GM18951 (cell line): Measurements from ENCODE around the gene ADGRB3.

Source experiments
- POLR2A ChIP-seq: IDR thresholded peaks from 4 replicates; pipeline ENCODE4 v1.6.1; 2011; ENCODE audit warnings: mild to moderate bottlenecking; ENCODE audit not compliant: insufficient read length, insufficient read depth; ENCODE audit errors: extremely low read depth
- in situ Hi-C: fragments of 300-500 bp; cut with MboI; formaldehyde crosslinking; loops from one replicate; pipeline ENCODE4 v1.12.0; 2022; ENCODE audit warnings: low sequenced_read_pairs, mixed read lengths, inconsistent platforms; ENCODE audit not compliant: unreplicated experiment

Gene ADGRB3

DNA sequence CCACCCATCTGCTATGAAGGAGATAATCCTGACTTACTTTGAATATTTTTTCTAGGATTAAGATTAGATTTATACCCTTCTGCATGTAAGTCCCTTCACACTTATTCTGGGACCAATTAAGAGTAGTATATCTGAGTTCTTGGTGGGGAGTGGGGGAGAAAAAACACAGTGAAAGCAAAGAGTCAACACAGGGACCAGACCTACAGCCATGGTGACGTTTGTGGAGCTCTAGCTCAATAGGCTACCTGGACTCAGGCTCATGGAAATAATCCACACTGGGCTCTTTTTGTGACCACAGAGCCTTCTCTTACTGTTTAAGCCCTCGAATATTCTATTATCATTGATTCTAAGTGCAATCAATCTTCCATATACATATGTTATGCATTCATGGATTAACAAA lies 670.4 kb downstream of the ADGRB3 start:
- TF ChIP-seq POLR2A, result no peak
- in situ Hi-C loops, result no loop called here

DNA sequence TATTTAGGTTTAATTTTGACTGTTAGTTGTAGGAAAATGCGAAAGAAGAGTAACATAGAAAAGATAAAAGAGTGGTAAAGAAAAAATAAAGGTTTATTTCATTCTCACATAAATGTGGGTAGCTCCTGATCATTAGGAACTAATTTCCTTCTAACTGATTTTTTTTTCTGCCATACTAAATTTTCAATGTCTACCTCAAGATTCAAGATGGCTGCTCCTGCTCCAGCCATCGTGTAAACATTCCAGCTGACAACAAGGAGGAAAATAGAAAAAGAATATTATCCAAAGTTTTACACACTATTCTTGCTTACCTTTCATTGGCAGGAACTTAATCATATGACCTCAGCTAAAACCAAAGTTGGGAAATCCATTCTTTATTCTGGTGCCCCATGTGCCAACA lies 673.5 kb downstream of the ADGRB3 start:
- no peak for TF ChIP-seq POLR2A
- in situ Hi-C loops, result no loop called here

DNA sequence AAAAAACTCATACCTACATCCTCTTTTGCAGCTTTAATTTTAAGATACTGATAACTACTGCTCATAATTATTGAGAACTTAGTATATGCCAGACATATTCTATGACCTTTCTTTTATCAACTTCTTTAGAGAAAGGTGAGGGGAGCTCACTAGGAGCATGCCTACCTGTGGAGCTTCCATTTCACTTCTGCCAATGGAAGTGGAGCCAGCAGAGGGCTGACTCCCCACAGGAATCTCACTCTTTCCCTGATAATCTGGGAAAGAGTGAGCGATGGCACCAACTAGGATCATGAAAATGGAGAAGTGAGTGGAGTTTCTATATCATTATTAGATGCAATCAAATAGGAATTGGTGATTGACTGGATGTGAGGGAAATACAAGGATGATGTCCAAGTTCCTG lies 676.8 kb downstream of the ADGRB3 start:
- in situ Hi-C loops, result no loop called here
- no peak for TF ChIP-seq POLR2A

DNA sequence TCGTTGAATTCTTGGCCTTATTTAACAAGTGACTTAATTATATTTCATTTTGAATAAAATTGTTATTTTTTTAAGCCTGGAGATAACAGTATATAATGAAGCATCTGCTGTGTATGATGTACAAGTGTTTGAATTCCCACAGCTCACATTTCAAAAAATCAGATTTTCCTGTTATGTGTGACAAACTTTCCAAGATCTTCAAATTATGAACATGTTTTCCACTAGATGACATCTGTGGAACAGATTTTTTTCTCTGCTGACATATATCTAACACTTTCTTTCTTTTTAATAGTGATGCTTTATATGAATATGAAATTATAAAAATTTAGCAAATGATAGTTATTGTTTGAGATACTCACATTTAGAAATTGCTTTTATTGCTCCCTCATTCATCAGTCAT lies 678.9 kb downstream of the ADGRB3 start:
- in situ Hi-C loops, result no loop called here
- TF ChIP-seq POLR2A, result no peak

DNA sequence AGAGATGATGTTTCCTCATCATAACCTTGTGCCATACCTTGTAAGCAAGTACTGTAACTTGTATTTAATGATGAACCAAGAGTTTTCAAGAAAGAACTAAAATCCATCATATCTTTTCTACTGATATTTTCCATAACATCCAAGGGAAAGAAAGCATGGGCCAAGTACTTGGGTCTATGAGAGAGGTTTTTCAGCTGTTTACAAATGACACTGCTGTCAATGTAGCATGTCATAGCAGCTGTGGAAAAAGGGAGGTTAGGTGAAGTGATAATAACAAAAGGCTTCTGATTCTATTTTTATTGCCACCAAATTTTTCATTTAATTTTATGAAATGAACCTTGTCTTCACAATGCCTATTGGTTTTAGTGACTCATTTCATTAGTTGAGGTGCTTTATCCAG lies 679.4 kb downstream of the ADGRB3 start:
- in situ Hi-C loops, result no loop called here
- no peak for TF ChIP-seq POLR2A

DNA sequence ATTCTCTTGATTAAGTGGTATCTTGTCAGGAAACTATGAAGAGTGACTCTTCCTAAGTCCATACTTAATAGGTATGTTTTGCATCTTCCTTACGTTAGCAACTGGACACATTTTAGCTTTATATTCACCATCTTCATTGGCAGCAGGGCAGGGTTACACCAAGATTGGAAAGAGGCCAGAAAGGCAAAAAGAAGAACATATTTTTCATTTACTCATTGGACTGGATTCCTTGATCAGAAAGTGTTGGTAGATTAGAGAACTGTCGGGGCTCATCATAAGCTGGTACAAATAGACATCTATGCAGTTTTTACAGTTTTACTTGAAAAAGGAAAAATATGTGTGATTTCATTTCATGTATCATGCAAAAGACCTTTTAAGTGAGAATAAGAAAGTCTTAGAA lies 696.8 kb downstream of the ADGRB3 start:
- TF ChIP-seq POLR2A, result no peak
- in situ Hi-C loops, result no loop called here

DNA sequence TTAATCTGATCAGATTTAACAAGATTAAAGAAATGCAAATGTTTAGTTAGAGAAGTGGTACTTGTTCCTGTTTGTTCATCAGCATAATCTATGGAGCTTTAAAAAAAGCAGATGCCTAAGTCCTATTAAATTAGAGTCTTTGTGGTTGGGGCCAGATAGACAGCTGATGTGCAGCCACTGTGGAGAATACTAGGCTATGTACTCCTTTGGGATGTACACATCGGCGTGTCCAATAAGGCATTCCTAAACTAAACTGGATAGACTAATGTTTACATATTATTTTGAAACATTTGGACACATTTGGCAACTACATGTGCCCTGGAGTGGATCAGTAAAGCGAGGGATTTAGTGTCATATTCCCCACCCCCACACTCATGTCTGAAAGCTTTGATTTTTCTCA lies 702.2 kb downstream of the ADGRB3 start:
- TF ChIP-seq POLR2A, result no peak
- in situ Hi-C loops, result no loop called here

DNA sequence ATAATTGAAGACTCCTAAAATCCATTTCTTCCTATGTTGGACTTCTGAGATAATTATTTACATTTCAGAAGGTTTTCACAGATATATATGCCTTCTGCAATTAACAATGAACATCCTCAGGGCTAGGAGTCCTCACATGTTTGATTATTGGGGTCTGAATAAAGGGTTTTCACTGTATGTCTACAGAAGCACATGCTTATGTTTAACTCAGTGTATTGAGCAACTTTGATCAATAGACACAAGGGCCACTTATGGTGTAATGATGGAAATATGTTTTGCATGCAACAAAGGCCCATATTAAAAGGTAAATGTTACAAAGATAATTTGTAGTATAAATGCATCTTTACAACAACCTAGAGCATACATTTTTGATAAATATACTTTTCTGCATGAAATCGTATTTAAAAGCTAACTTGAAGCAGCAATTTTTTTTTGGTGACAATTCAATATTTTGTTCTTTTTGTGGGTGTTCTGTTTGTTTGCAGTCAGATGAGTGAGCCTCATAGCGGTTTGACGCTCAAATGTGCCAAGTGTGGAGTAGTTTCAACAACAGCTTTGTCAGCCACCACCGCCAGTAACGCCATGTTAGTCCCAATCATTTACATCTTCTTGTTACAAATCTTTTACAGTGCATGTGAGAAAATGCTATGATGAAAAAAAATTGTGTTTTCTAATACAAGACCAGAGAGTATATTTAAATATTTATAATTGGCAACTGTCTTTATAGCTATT lies 703.5 kb downstream of the ADGRB3 start:
- no peak for TF ChIP-seq POLR2A
- in situ Hi-C loops, result no loop called here

DNA sequence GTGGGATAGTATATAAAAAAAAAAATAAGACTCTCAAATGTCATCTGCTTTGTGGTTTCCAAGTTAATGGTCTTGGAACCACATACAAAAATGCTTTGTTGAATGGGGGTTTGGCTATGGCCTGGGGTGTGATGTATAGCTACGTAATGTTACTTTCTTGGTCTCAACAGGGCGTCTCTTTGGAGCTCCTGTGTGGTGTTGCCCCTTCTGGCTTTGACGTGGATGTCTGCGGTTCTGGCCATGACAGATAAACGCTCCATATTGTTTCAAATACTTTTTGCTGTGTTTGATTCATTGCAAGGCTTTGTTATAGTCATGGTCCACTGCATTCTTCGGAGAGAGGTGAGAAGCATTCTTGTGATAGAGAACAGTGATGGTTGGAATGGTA lies 704.1 kb downstream of the ADGRB3 start:
- TF ChIP-seq POLR2A, result no peak
- in situ Hi-C loops, result no loop called here

DNA sequence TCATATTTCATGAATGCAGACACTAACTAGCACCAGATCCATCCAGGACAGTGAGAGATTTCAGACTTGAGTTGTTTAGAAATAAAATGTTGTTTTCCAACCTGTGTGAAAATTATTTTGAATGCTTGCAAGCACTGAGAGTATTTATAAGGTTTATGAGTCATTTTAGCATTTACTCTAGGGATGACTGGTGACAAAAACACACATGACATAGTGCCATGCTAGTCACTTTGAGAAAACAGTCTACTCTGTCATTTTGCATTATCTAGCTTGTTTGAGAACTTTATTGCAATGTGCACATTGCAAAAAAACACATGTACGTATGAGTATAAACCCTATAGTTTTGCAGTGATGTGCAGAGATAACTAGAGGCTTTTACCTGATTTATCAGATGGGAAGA lies 705.1 kb downstream of the ADGRB3 start:
- no peak for TF ChIP-seq POLR2A
- in situ Hi-C loops, result no loop called here

DNA sequence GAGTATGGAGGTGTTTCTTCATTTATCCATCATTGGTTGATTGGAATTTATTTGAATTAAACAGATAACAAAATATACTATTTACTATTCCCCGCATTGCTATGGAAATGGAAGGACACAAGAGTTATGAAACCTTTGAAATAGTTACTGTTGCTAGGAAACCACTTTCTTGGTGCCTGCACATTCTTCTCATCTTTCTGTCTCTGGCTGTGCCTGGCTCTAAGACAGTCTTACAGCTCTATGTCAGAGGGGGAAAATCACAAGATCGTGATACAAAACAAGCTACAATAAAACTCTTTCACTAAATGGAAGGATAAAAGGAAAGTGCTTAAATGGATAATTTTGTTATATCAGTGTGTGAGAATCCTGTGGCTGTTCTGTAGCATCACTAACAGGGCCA lies 708.8 kb downstream of the ADGRB3 start:
- no peak for TF ChIP-seq POLR2A
- in situ Hi-C loops, result no loop called here

DNA sequence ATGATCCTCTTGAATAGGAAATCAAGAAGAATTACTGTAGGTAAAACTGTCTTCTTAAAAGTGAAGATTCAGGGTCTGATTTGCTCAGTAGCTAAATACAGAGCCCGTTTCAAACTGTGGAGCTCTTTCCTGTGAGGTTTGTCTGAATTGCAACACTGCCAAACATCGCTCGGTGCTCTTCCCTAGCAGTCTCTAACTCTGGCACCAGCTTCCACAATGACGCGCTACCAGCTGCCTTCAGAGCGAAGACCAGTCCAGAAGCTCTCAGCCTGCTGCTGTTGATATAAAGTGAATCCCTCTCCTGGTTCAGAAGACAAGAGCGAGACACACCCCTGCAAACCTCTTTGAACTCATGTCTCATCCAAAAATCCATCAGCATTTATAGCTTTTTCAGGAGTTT lies 714.7 kb downstream of the ADGRB3 start:
- in situ Hi-C loops, result no loop called here
- TF ChIP-seq POLR2A, result no peak

DNA sequence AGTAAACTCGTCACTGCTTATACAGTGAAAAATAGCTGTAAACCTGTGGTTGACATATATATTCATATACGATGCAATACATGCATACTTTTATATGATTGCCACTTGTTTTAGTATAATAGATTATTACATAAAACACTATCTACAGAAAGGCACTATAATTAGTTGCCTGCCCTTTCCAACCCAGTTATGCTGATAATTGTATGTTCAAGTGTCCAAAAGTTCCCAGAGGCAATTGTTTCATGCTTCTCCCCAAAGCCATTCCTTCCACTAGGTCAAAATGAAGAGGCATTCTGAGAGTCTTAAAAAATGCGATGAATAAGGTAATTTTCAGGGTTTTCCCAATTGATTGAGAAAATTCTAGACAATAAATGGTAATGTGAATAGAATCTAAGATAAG lies 727.1 kb downstream of the ADGRB3 start:
- in situ Hi-C loops, result no loop called here
- no peak for TF ChIP-seq POLR2A

DNA sequence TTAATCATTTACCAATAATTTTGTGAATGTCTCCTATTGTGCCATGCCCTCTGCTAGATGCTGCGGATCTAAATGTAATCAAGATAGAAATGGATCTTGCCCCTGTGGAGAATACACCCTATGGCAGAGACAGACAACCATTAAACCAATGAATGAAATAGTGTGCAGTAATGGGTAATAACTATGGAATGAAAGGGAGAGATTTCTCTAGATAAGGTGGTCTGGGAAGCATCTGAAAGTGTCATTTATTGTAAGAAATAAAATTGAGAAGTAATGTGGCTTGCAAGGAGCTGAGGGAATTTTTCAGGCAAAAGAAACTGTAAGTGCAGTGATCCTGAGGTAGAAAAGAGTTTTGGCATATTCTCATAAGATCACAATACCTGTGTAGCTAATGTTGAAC lies 731.7 kb downstream of the ADGRB3 start:
- in situ Hi-C loops, result no loop called here
- no peak for TF ChIP-seq POLR2A

DNA sequence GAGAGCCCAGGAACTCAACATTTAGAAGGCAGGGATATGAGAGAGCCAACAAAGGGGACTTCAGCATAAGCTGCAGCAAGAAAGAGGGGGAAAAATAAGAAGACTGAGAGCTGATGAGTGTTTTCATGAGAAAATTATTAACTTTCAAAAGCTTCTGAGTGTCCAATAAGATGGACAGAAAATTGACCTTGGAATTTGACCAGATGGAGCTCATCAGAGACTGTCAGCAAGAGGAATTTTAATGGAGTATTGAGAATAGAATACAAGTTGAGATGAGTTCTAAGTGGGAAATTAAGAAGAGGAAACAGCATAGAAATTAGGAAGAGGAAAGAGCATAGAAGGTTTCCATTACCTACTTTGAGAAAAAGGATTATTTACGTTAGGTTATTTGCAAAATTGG lies 733.5 kb downstream of the ADGRB3 start:
- in situ Hi-C loops, result no loop called here
- TF ChIP-seq POLR2A, result no peak
